ENCODE measurements around the gene CNIH3. TPM values are rescaled to one million over a fixed set of nuclear protein-coding genes. Genes with fewer than 3 reads are reported as not detected.

The CNIH3 gene
- total RNA-seq, 4 donors from 2014 or later = 1.9 to 7.0 (median 4.0) TPM

DNA sequence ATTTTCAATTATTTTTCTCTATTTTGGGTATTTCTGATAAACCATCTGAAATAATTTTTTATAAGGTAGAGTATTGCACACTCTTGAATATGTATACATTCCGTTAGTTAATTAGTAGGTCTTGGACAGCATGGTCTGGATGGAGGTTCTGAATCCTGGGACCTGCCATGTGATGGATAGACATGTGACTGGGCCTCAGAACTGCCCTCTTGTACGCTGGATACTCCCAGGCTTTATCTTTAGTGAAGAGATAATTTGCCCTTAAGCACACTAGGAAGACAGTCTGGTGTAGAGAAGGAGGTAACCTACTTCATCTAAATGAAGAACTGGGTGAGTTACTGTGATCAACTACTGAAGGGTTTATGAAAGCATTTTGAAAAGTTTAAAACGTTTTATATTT is 48.9 kb downstream of the CNIH3 start:
- Histone ChIP-seq H3K27me3 (no peaks in the 10 kb centered on the region), H3K4me3 (replicated peaks in 1 of 3) (no peak overlapping the region), H3K36me3 (no peaks in the 10 kb centered on the region), H3K4me1 (no peaks in the 10 kb centered on the region), H3K27ac (no peak overlapping the region), H3K9me3 (no peaks in the 10 kb centered on the region)
- intact Hi-C loops (cut with DNase I) = no loop called here
- WGBS, 2 donors = 78 to 85% methylated on average over 3 of the region's 3 CpGs
- DNase-seq = no peak
- TF ChIP-seq, protein P1, sequence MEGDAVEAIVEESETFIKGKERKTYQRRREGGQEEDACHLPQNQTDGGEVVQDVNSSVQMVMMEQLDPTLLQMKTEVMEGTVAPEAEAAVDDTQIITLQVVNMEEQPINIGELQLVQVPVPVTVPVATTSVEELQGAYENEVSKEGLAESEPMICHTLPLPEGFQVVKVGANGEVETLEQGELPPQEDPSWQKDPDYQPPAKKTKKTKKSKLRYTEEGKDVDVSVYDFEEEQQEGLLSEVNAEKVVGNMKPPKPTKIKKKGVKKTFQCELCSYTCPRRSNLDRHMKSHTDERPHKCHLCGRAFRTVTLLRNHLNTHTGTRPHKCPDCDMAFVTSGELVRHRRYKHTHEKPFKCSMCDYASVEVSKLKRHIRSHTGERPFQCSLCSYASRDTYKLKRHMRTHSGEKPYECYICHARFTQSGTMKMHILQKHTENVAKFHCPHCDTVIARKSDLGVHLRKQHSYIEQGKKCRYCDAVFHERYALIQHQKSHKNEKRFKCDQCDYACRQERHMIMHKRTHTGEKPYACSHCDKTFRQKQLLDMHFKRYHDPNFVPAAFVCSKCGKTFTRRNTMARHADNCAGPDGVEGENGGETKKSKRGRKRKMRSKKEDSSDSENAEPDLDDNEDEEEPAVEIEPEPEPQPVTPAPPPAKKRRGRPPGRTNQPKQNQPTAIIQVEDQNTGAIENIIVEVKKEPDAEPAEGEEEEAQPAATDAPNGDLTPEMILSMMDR (IDR thresholded peaks at IDR 0.05) = no peak
- no peak for TF ChIP-seq POLR2A (IDR thresholded peaks at IDR 0.05)

DNA sequence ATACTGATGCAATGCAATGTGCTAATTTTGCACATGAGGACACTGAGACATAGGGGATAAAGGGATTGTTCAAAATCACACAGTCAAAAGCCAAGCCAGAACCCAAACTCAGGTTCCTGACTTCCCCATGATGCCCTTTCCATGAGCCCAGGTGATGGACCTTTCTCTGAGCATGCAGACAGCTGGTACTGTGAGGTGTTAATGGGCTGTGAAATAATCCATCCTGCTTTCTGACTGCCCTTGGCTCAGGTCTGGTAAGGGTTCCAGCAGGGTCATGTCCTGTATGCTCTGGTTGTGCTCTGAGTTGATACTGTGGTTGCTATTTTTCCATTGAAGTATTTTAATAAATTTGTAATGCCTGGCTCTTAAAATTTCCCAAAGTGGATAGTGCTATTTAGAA is 50.0 kb downstream of the CNIH3 start:
- Histone ChIP-seq H3K4me3 (replicated peaks in 1 of 3) (no peak overlapping the region), H3K27me3 (no peaks in the 10 kb centered on the region), H3K4me1 (no peaks in the 10 kb centered on the region), H3K9me3 (no peaks in the 10 kb centered on the region), H3K36me3 (no peaks in the 10 kb centered on the region), H3K27ac (no peak overlapping the region)
- intact Hi-C loops (cut with DNase I) = no loop called here
- no peak for DNase-seq
- TF ChIP-seq POLR2A (IDR thresholded peaks at IDR 0.05) = no peak
- TF ChIP-seq, protein P1 (IDR thresholded peaks at IDR 0.05) = no peak

DNA sequence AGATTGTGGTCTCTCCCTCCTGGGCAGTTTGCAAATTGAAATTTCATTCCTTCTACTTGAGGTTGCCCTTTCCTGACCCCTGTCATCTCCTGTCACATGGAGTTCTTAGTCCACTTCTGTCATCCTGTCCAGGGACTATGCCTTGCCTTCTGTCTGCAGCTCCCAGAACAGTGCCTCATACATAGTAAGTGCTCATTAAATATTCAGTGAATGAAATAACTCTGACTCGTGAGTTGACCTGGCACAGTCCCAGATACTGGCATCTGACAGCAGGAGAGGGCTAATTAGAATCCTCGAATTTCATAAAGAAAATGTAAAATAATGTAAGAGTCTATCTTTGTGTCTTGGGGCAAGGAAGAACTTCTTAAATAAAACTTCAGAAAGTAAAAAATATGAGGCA is 50.8 kb downstream of the CNIH3 start:
- H3K27ac ChIP-seq = no peak overlapping the region
- H3K36me3 ChIP-seq = no peaks in the 10 kb centered on the region
- H3K4me3 ChIP-seq (replicated peaks in 1 of 3) = no peak overlapping the region
- no peaks in the 10 kb centered on the region for H3K4me1 ChIP-seq
- WGBS, 2 donors = 76 to 83% methylated on average over 2 of the region's 2 CpGs
- no peaks in the 10 kb centered on the region for H3K9me3 ChIP-seq
- H3K27me3 ChIP-seq = no peaks in the 10 kb centered on the region
- TF ChIP-seq, protein P1 (IDR thresholded peaks at IDR 0.05) = no peak
- no peak for TF ChIP-seq POLR2A (IDR thresholded peaks at IDR 0.05)
- intact Hi-C loops (cut with DNase I) = no loop called here
- DNase-seq = no peak

DNA sequence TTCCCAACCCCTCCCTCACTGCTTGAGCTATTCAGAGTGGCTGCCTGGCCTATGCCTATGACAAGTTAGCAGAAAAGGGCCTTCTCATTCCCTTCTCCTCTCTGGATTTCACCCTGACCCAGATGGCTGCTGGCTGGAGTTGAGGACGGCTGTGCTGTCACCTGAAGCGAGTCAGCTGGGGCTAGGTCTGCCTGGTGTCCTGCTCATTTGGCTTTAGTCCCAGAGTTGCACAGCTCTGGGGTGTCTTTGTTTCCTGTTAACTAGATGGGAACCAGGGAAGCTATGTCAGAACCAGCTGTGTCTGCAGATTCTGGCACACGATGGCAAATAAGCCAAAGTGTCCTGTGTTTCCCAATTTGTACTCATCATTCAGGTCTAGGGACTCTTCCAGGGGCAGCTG is 52.9 kb downstream of the CNIH3 start:
- peak; percentile 8 to 17 for DNase-seq

DNA sequence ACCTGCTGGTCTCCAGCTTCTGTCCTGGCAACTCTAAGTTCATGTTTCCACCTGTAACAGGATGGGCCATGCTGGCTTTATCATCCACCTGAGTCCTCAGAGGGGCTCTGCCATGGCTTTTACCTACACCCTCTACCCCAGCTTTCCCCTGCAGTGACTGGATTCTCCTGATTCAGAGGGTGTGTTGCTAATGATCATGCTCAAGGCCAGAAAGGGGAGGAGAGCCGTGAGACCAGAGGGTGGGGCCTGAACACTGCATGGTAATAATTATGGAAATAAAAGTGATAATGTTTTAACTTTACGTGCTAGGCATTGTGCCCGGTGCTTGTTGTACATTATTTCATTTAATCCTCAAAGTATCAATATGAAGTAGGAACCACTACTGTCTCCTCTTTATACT is 53.3 kb downstream of the CNIH3 start:
- H3K36me3 ChIP-seq = no peaks in the 10 kb centered on the region
- TF ChIP-seq, protein P1 (IDR thresholded peaks at IDR 0.05) = no peak
- TF ChIP-seq POLR2A (IDR thresholded peaks at IDR 0.05) = no peak

More for the DNA sequence above, 52.9 kb downstream of the CNIH3 start:
- intact Hi-C loops (cut with DNase I) = no loop called here
- Histone ChIP-seq H3K4me3 (replicated peaks in 1 of 3) (no peak overlapping the region), H3K36me3 (no peaks in the 10 kb centered on the region), H3K4me1 (no peaks in the 10 kb centered on the region), H3K27me3 (no peaks in the 10 kb centered on the region), H3K9me3 (no peaks in the 10 kb centered on the region), H3K27ac (no peak overlapping the region)
- TF ChIP-seq, protein P1 (IDR thresholded peaks at IDR 0.05) = no peak
- no peak for TF ChIP-seq POLR2A (IDR thresholded peaks at IDR 0.05)
- WGBS, 2 donors = 35 to 45% methylated on average over 1 to 3 of the region's 3 CpGs

More for the DNA sequence above, 53.3 kb downstream of the CNIH3 start:
- 86 to 92% methylated on average over 3 of the region's 3 CpGs for WGBS, 2 donors
- no peaks in the 10 kb centered on the region for H3K27me3 ChIP-seq
- no peak overlapping the region for H3K4me3 ChIP-seq (replicated peaks in 1 of 3)
- H3K27ac ChIP-seq = no peak overlapping the region
- intact Hi-C loops (cut with DNase I) = no loop called here
- H3K4me1 ChIP-seq = no peaks in the 10 kb centered on the region
- no peaks in the 10 kb centered on the region for H3K9me3 ChIP-seq
- no peak for DNase-seq
